GM12878 (cell line): ENCODE results near the gene TAB2.

Source experiments
- POLR2AphosphoS5 ChIP-seq: IDR thresholded peaks from 2 replicates; pipeline ENCODE4 v1.6.1; 2011; ENCODE audit warnings: mild to moderate bottlenecking, low read length, inconsistent platforms
- SP1 ChIP-seq: IDR thresholded peaks from one replicate; pipeline ENCODE4 v1.6.1; 2011; ENCODE audit warnings: low read depth, low read length
- TF ChIP-seq, protein P1 (sequence below): IDR thresholded peaks from 2 replicates; pipeline ENCODE4 v1.6.1; 2012; ENCODE audit warnings: mild to moderate bottlenecking, low read depth, low read length
- TF ChIP-seq, protein P2 (sequence below), 3 experiments: IDR thresholded peaks in 2 of 3; conservative IDR thresholded peaks in 1 of 3; 2 replicates each; pipeline ENCODE4 v1.5.1; 2011; ENCODE audit warnings: low read depth in 3 of 3, low read length in 3 of 3, mild to moderate bottlenecking in 3 of 3, control low read depth in 2 of 3, moderate library complexity in 2 of 3, inconsistent platforms in 1 of 3, mixed read lengths in 1 of 3; ENCODE audit not compliant: control insufficient read depth in 2 of 3, insufficient read depth in 1 of 3; ENCODE audit errors: extremely low read depth in 1 of 3

GRCh38 chr6:149284904-149285303 lies 32.6 kb upstream of the TAB2 start:
- TF ChIP-seq POLR2AphosphoS5 (no peak), SP1 (no peak)
- TF ChIP-seq, protein P1, sequence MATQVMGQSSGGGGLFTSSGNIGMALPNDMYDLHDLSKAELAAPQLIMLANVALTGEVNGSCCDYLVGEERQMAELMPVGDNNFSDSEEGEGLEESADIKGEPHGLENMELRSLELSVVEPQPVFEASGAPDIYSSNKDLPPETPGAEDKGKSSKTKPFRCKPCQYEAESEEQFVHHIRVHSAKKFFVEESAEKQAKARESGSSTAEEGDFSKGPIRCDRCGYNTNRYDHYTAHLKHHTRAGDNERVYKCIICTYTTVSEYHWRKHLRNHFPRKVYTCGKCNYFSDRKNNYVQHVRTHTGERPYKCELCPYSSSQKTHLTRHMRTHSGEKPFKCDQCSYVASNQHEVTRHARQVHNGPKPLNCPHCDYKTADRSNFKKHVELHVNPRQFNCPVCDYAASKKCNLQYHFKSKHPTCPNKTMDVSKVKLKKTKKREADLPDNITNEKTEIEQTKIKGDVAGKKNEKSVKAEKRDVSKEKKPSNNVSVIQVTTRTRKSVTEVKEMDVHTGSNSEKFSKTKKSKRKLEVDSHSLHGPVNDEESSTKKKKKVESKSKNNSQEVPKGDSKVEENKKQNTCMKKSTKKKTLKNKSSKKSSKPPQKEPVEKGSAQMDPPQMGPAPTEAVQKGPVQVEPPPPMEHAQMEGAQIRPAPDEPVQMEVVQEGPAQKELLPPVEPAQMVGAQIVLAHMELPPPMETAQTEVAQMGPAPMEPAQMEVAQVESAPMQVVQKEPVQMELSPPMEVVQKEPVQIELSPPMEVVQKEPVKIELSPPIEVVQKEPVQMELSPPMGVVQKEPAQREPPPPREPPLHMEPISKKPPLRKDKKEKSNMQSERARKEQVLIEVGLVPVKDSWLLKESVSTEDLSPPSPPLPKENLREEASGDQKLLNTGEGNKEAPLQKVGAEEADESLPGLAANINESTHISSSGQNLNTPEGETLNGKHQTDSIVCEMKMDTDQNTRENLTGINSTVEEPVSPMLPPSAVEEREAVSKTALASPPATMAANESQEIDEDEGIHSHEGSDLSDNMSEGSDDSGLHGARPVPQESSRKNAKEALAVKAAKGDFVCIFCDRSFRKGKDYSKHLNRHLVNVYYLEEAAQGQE, result no peak
- TF ChIP-seq, protein P2, sequence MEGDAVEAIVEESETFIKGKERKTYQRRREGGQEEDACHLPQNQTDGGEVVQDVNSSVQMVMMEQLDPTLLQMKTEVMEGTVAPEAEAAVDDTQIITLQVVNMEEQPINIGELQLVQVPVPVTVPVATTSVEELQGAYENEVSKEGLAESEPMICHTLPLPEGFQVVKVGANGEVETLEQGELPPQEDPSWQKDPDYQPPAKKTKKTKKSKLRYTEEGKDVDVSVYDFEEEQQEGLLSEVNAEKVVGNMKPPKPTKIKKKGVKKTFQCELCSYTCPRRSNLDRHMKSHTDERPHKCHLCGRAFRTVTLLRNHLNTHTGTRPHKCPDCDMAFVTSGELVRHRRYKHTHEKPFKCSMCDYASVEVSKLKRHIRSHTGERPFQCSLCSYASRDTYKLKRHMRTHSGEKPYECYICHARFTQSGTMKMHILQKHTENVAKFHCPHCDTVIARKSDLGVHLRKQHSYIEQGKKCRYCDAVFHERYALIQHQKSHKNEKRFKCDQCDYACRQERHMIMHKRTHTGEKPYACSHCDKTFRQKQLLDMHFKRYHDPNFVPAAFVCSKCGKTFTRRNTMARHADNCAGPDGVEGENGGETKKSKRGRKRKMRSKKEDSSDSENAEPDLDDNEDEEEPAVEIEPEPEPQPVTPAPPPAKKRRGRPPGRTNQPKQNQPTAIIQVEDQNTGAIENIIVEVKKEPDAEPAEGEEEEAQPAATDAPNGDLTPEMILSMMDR (IDR thresholded peaks at IDR 0.05 in 2 of 3, conservative IDR thresholded peaks at IDR 0.05 in 1 of 3; ENCODE audit: control insufficient read depth in 2 of 3, extremely low read depth in 1 of 3, insufficient read depth in 1 of 3, low read depth in 3 of 3, low read length in 3 of 3), result no peak
